ENCODE data around the gene ARL16.

Gene ARL16

DNA sequence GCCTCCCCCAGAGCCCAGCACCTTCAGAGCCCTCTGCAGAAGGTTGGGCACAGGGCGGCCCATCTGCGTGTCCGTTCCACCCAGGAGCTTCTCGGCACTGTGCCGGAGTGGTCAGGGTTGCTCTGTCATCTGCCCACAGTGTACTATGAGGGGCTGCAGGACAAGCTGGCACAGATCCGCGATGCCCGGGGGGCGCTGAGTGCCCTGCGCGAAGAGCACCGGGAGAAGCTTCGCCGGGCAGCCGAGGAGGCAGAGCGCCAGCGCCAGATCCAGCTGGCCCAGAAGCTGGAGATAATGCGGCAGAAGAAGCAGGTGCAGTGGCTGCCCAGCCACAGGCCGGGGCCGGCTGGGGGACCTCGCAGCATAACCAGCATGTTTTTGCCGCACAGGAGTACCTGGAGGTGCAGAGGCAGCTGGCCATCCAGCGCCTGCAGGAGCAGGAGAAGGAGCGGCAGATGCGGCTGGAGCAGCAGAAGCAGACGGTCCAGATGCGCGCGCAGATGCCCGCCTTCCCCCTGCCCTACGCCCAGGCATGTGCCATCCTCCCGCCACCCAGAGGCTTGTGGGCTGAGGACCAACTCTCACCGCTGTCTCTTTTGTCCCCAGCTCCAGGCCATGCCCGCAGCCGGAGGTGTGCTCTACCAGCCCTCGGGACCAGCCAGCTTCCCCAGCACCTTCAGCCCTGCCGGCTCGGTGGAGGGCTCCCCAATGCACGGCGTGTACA, 12.8 kb upstream of the ARL16 start:
- H3K4me3 Mint-ChIP-seq: no peak overlapping the region
- peaks cover 34% of the 10 kb centered on the region for H3K36me3 Mint-ChIP-seq (ENCODE audit: low read depth)
- H3K27ac Mint-ChIP-seq: no peak overlapping the region
- H3K27me3 Mint-ChIP-seq (ENCODE audit: low read depth, poor library complexity): no peaks in the 10 kb centered on the region
- H3K9me3 Mint-ChIP-seq: peaks cover 3% of the 10 kb centered on the region
- peaks cover 7% of the 10 kb centered on the region for H3K4me1 Mint-ChIP-seq
- TF ChIP-seq, protein P1, sequence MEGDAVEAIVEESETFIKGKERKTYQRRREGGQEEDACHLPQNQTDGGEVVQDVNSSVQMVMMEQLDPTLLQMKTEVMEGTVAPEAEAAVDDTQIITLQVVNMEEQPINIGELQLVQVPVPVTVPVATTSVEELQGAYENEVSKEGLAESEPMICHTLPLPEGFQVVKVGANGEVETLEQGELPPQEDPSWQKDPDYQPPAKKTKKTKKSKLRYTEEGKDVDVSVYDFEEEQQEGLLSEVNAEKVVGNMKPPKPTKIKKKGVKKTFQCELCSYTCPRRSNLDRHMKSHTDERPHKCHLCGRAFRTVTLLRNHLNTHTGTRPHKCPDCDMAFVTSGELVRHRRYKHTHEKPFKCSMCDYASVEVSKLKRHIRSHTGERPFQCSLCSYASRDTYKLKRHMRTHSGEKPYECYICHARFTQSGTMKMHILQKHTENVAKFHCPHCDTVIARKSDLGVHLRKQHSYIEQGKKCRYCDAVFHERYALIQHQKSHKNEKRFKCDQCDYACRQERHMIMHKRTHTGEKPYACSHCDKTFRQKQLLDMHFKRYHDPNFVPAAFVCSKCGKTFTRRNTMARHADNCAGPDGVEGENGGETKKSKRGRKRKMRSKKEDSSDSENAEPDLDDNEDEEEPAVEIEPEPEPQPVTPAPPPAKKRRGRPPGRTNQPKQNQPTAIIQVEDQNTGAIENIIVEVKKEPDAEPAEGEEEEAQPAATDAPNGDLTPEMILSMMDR (IDR thresholded peaks at IDR 0.05): no peak
- no peak for DNase-seq

DNA sequence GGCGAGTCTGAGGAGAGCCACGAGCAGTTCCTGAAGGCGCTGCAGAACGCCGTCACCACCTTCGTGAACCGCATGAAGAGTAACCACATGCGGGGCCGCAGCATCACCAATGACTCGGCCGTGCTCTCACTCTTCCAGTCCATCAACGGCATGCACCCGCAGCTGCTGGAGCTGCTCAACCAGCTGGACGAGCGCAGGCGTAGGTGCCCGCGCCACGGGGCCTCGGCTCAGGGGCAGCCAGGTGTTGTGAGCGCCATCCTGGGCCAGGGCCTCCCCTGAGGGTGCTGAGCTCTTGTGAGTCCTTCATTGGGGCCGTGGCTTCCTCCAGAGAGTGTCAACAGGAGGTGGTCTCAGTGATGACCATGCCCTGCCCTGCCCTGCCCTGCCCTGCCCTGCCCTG, 12.2 kb upstream of the ARL16 start:
- Mint-ChIP-seq H3K36me3 (ENCODE audit: low read depth) (peaks cover 30% of the 10 kb centered on the region), H3K9me3 (peaks cover 3% of the 10 kb centered on the region), H3K4me3 (no peak overlapping the region), H3K27me3 (ENCODE audit: low read depth, poor library complexity) (no peaks in the 10 kb centered on the region), H3K27ac (no peak overlapping the region), H3K4me1 (peaks cover 2% of the 10 kb centered on the region)
- TF ChIP-seq, protein P1 (IDR thresholded peaks at IDR 0.05): no peak
- DNase-seq: no peak

DNA sequence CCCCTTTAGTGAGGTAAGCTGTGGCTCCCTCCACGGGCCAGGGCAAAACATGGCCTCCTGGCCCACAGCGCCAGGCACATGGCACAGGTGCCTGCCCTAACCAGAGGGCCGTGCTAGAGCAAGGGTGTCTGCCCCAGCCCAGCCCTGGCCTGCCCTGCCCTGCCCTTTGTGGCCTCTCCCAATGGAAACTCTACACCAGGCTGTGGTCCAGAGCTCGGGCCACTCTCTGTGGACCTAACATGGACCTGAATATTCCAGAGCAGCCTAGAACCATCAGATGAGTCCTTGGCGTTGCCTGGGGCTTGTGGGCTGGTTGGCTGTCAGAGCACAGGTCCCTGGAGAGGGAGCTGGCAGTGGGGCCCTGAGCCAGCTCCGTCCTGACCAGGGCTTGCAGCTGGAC, 11.6 kb upstream of the ARL16 start:
- H3K4me3 Mint-ChIP-seq: no peak overlapping the region

DNA sequence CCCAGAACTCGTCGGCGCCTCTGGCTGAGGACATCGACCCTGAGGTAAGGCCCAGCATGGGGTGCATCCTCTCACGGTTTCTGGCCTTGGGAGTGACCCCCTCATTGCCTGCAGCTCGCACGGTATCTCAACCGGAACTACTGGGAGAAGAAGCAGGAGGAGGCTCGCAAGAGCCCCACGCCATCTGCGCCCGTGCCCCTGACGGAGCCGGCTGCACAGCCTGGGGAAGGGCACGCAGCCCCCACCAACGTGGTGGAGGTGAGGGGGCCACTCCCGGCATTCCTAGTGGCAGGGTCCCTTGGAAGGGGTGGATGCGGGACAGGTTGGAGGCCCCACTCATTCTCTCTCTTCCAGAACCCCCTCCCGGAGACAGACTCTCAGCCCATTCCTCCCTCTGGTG, 11.2 kb upstream of the ARL16 start:
- Mint-ChIP-seq H3K9me3 (peaks cover 3% of the 10 kb centered on the region), H3K36me3 (ENCODE audit: low read depth) (peaks cover 27% of the 10 kb centered on the region), H3K4me1 (no peaks in the 10 kb centered on the region), H3K27me3 (ENCODE audit: low read depth, poor library complexity) (no peaks in the 10 kb centered on the region), H3K27ac (no peak overlapping the region), H3K4me3 (no peak overlapping the region)
- TF ChIP-seq, protein P1 (IDR thresholded peaks at IDR 0.05): no peak
- DNase-seq: no peak

More for the DNA sequence above, 11.6 kb upstream of the ARL16 start:
- Mint-ChIP-seq H3K9me3 (peaks cover 3% of the 10 kb centered on the region), H3K4me1 (no peaks in the 10 kb centered on the region), H3K27ac (no peak overlapping the region), H3K36me3 (ENCODE audit: low read depth) (peaks cover 27% of the 10 kb centered on the region), H3K27me3 (ENCODE audit: low read depth, poor library complexity) (no peaks in the 10 kb centered on the region)
- no peak for DNase-seq
- TF ChIP-seq, protein P1 (IDR thresholded peaks at IDR 0.05): no peak

DNA sequence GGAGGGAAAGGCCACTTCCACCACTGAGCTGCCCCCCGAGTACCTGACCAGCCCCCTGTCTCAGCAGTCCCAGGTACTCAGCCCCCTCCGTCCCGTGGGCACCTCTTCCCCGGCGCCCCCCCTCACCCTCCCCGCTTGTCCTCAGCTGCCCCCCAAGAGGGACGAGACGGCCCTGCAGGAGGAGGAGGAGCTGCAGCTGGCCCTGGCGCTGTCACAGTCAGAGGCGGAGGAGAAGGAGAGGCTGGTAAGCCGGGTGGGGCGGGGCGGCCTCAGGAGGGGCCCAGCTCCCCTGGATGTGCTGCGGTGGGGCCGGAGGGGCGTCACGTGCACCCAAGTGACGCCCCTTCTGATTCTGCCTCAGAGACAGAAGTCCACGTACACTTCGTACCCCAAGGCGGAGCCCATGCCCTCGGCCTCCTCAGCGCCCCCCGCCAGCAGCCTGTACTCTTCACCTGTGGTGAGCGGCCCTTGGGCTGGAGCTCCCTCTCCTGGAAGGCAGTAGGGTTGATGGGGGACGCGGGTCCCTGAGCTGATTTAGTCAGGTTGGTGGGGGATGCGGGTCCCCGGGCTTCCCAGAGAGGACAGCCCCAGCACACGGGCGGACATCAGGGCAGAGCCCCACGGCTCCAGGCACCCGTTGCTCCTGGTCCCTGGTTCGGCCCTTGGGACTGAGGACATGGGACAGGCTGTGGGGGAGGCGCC, 10.1 kb upstream of the ARL16 start:
- no peak for DNase-seq
- Mint-ChIP-seq H3K27me3 (ENCODE audit: low read depth, poor library complexity) (no peaks in the 10 kb centered on the region), H3K9me3 (peaks cover 3% of the 10 kb centered on the region), H3K4me3 (no peak overlapping the region), H3K27ac (no peak overlapping the region), H3K4me1 (no peaks in the 10 kb centered on the region), H3K36me3 (ENCODE audit: low read depth) (peaks cover 24% of the 10 kb centered on the region)
- TF ChIP-seq, protein P1 (IDR thresholded peaks at IDR 0.05): no peak

All from nephron progenitor cell (in vitro differentiated cells).